HEK293 (cell line): ENCODE data around the gene KIAA0753.

ENCODE experiments used
- GFI1B ChIP-seq: fragments of 450-650 bp; formaldehyde crosslinking; IDR thresholded peaks from 2 replicates; pipeline ENCODE4 v1.5.1; 2016; ENCODE audit warnings: missing biosample characterization, missing genetic modification characterization
- GLIS2 ChIP-seq: fragments of 450-650 bp; formaldehyde crosslinking; IDR thresholded peaks from 2 replicates; pipeline ENCODE4 v1.5.1; 2016; ENCODE audit warnings: missing biosample characterization, missing genetic modification characterization
- MEIS1 ChIP-seq: sonication (generic); formaldehyde crosslinking; IDR thresholded peaks from 2 replicates; pipeline ENCODE4 v1.8.1; 2022; ENCODE audit warnings: missing genetic modification reagents, mild to moderate bottlenecking, borderline replicate concordance
- MYNN ChIP-seq: fragments of 450-650 bp; formaldehyde crosslinking; IDR thresholded peaks from 2 replicates; pipeline ENCODE4 v1.5.1; 2016; ENCODE audit warnings: missing biosample characterization, missing genetic modification characterization, borderline replicate concordance
- OVOL3 ChIP-seq: fragments of 450-650 bp; formaldehyde crosslinking; IDR thresholded peaks from 2 replicates; pipeline ENCODE4 v1.5.1; 2016; ENCODE audit warnings: missing biosample characterization, missing genetic modification characterization
- PATZ1 ChIP-seq: fragments of 450-650 bp; formaldehyde crosslinking; IDR thresholded peaks from 2 replicates; pipeline ENCODE4 v1.5.1; 2016; ENCODE audit warnings: missing biosample characterization, missing genetic modification characterization
- SETDB1 ChIP-seq: IDR thresholded peaks from one replicate; pipeline ENCODE4 v1.6.1; 2017; ENCODE audit warnings: mild to moderate bottlenecking, low read length, moderate library complexity, mixed read lengths; ENCODE audit not compliant: insufficient read length
- ZBTB10 ChIP-seq: fragments of 450-650 bp; formaldehyde crosslinking; IDR thresholded peaks from 2 replicates; pipeline ENCODE4 v1.5.1; 2016; ENCODE audit warnings: missing biosample characterization, missing genetic modification characterization
- ZBTB11 ChIP-seq: fragments of 450-650 bp; formaldehyde crosslinking; conservative IDR thresholded peaks from 2 replicates; pipeline ENCODE4 v1.5.1; 2016; ENCODE audit warnings: low read depth, missing biosample characterization, missing genetic modification characterization
- ZFP69B ChIP-seq: fragments of 450-650 bp; formaldehyde crosslinking; IDR thresholded peaks from 2 replicates; pipeline ENCODE4 v1.5.1; 2016; ENCODE audit warnings: missing biosample characterization, missing genetic modification characterization
- ZIC2 ChIP-seq: fragments of 450-650 bp; formaldehyde crosslinking; IDR thresholded peaks from 2 replicates; pipeline ENCODE4 v1.5.1; 2016; ENCODE audit warnings: missing biosample characterization, missing genetic modification characterization
- ZNF16 ChIP-seq: fragments of 450-650 bp; formaldehyde crosslinking; IDR thresholded peaks from 2 replicates; pipeline ENCODE4 v1.5.1; 2016; ENCODE audit warnings: low read depth, missing biosample characterization, missing genetic modification characterization
- ZNF280D ChIP-seq: fragments of 450-650 bp; formaldehyde crosslinking; IDR thresholded peaks from 2 replicates; pipeline ENCODE4 v1.5.1; 2016; ENCODE audit warnings: missing biosample characterization, missing genetic modification characterization
- ZNF292 ChIP-seq: fragments of 450-650 bp; formaldehyde crosslinking; IDR thresholded peaks from 2 replicates; pipeline ENCODE4 v1.5.1; 2016; ENCODE audit warnings: low read depth, missing biosample characterization, missing genetic modification characterization, borderline replicate concordance
- ZNF341 ChIP-seq: fragments of 450-650 bp; formaldehyde crosslinking; IDR thresholded peaks from 2 replicates; pipeline ENCODE4; 2016; ENCODE audit warnings: low read depth, missing biosample characterization, missing genetic modification characterization
- ZNF366 ChIP-seq: fragments of 450-650 bp; formaldehyde crosslinking; conservative IDR thresholded peaks from 2 replicates; pipeline ENCODE4 v1.5.1; 2016; ENCODE audit warnings: missing biosample characterization, missing genetic modification characterization
- ZNF404 ChIP-seq: fragments of 450-650 bp; formaldehyde crosslinking; IDR thresholded peaks from 2 replicates; pipeline ENCODE4 v1.5.1; 2017; ENCODE audit warnings: missing biosample characterization, missing genetic modification characterization
- ZNF423 ChIP-seq: fragments of 450-650 bp; formaldehyde crosslinking; IDR thresholded peaks from 2 replicates; pipeline ENCODE4 v1.5.1; 2016; ENCODE audit warnings: missing biosample characterization, missing genetic modification characterization
- ZNF426 ChIP-seq: fragments of 450-650 bp; formaldehyde crosslinking; IDR thresholded peaks from 2 replicates; pipeline ENCODE4 v1.5.1; 2017; ENCODE audit warnings: missing biosample characterization, missing genetic modification characterization, mild to moderate bottlenecking, inconsistent platforms, moderate library complexity
- ZNF48 ChIP-seq: fragments of 450-650 bp; formaldehyde crosslinking; IDR thresholded peaks from 2 replicates; pipeline ENCODE4 v1.5.1; 2016; ENCODE audit warnings: missing biosample characterization, missing genetic modification characterization
- ZNF558 ChIP-seq: fragments of 450-650 bp; formaldehyde crosslinking; IDR thresholded peaks from 2 replicates; pipeline ENCODE4 v1.5.1; 2016; ENCODE audit warnings: missing biosample characterization, missing genetic modification characterization
- ZNF560 ChIP-seq: fragments of 450-650 bp; formaldehyde crosslinking; IDR thresholded peaks from 2 replicates; pipeline ENCODE4 v1.5.1; 2017; ENCODE audit warnings: missing biosample characterization, missing genetic modification characterization, borderline replicate concordance
- ZNF571 ChIP-seq: fragments of 450-650 bp; formaldehyde crosslinking; IDR thresholded peaks from 2 replicates; pipeline ENCODE4 v1.5.0; 2017; ENCODE audit warnings: missing biosample characterization, missing genetic modification characterization
- ZNF600 ChIP-seq: fragments of 450-650 bp; formaldehyde crosslinking; IDR thresholded peaks from 2 replicates; pipeline ENCODE4 v1.5.1; 2016; ENCODE audit warnings: missing biosample characterization, missing genetic modification characterization
- ZNF621 ChIP-seq: fragments of 450-650 bp; formaldehyde crosslinking; IDR thresholded peaks from 2 replicates; pipeline ENCODE4 v1.5.1; 2017; ENCODE audit warnings: missing biosample characterization, missing genetic modification characterization
- ZNF623 ChIP-seq: fragments of 450-650 bp; formaldehyde crosslinking; IDR thresholded peaks from 2 replicates; pipeline ENCODE4 v1.5.1; 2016; ENCODE audit warnings: missing biosample characterization, missing genetic modification characterization
- ZNF658 ChIP-seq: fragments of 450-650 bp; formaldehyde crosslinking; IDR thresholded peaks from 2 replicates; pipeline ENCODE4; 2016; ENCODE audit warnings: missing biosample characterization, missing genetic modification characterization
- ZNF660 ChIP-seq: fragments of 450-650 bp; IDR thresholded peaks from 2 replicates; pipeline ENCODE4 v1.5.1; 2018; ENCODE audit warnings: missing biosample characterization, mild to moderate bottlenecking, missing genetic modification characterization
- ZSCAN23 ChIP-seq: fragments of 450-650 bp; formaldehyde crosslinking; IDR thresholded peaks from 2 replicates; pipeline ENCODE4 v1.5.1; 2016; ENCODE audit warnings: missing biosample characterization, missing genetic modification characterization
- ZSCAN30 ChIP-seq: fragments of 450-650 bp; IDR thresholded peaks from 2 replicates; pipeline ENCODE4 v1.5.1; 2018; ENCODE audit warnings: missing biosample characterization, mild to moderate bottlenecking, missing genetic modification characterization, moderate library complexity

Gene KIAA0753

GRCh38 chr17:6640536-6641246, at the start of gene KIAA0753, which contains the start of gene TXNDC17 (continued):
- TF ChIP-seq ZNF571 (no peak), ZBTB10 (tag by site-specific recombination) (peak; percentile 65), ZIC2 (tag by site-specific recombination) (peak; percentile 20; the same call in 1 of the 2 replicates), ZNF658 (tag by site-specific recombination) (no peak), MYNN (tag by site-specific recombination) (no peak; the same call in none of the 2 replicates), PATZ1 (tag by site-specific recombination) (peak; percentile 96), ZNF621 (tag by site-specific recombination) (no peak), SETDB1 (no peak), ZNF426 (tag by site-specific recombination) (no peak), ZNF558 (tag by site-specific recombination) (no peak), ZNF280D (no peak), ZNF366 (no peak; the same call in 1 of the 2 replicates), ZSCAN23 (tag by site-specific recombination) (0 out of 2 replicates have a peak, but pooled peaks have one; percentile 51), ZNF600 (tag by site-specific recombination) (0 out of 2 replicates have a peak, but pooled peaks have one; percentile 66), GFI1B (tag by site-specific recombination) (no peak), ZNF341 (tag by site-specific recombination) (peak; percentile 92), ZSCAN30 (tag by site-specific recombination) (0 out of 2 replicates have a peak, but pooled peaks have one; percentile 36), ZBTB11 (tag by site-specific recombination) (peak; percentile 89), ZNF560 (tag by site-specific recombination) (no peak), ZNF292 (tag by site-specific recombination) (no peak), ZNF423 (tag by site-specific recombination) (no peak), ZNF404 (tag by site-specific recombination) (no peak), ZNF660 (tag by site-specific recombination) (peak; percentile 93), GLIS2 (tag by site-specific recombination) (peak; percentile 92), ZNF48 (no peak), MEIS1 (CRISPR knock-in tag) (no peak), OVOL3 (tag by site-specific recombination) (no peak), ZFP69B (tag by site-specific recombination) (0 out of 2 replicates have a peak, but pooled peaks have one; percentile 53), ZNF16 (tag by site-specific recombination) (no peak), ZNF623 (no peak)
